ENCODE measurements around the gene TRRAP.
"Not testable (repeated sequence)": the region's sequence is repeated elsewhere in the genome, so short reads cannot be mapped to it uniquely, and the experiment has no call there.

TRRAP gene

DNA sequence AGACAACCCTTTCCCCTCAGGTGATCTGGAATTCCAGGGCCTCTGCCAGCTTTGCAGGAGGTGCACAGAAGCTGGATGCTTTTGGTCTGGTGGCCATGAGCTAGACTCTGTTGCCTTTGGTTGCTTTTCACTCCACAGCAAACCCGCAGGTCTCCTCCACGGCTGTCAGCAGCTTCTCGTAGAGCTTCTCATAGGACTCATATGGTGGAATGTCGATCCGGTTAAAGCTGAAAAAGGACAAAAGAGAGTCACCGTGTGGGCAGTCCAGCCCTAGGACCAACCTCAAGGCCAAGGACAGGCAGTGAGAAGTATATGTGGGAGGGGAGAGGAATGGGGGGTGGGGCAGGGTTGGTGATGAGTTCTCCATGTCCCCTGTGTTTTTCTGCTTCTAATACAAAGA, 152.1 kb downstream of the TRRAP start:
- no peak for DNase-seq (ENCODE audit: low spot score)

DNA sequence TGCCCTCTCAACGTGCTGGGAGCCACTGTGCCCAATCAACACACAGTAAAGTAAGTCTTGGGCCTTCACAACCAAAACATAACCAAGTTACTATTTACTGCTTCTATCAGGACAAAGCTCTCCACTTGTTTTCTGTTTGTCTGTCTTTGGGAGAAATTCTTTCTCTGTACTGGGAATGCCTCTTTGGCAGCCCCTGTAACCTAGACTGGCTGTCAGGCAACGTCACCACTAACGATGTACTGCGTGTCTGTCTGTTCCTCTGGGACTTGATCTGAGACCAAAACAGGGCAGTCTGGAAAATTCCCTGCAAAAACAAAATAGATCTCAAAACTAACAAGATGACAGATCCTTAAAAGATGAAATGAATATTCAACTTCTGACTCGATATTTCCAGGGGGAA, 152.6 kb downstream of the TRRAP start:
- DNase-seq (ENCODE audit: low spot score), result no peak

DNA sequence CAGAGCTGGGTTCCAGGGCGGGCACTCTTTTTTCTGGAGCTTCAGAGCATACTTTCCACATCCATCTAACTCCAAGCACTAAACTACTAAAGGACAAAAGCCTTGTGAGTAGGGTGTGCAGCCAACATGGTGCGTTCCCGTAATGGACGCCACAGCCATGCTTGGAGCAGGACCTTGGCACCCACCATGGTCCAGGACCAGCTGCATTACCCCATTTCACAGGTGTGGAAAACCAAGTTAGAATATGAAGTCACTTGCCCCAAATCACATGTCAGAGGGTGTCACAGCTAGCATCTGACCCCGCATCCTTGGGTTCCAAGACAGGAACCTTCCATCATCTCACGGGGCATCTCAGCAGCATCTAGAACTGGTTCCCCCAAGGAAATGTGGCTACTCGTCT, 153.2 kb downstream of the TRRAP start:
- DNase-seq (ENCODE audit: low spot score), result no peak

DNA sequence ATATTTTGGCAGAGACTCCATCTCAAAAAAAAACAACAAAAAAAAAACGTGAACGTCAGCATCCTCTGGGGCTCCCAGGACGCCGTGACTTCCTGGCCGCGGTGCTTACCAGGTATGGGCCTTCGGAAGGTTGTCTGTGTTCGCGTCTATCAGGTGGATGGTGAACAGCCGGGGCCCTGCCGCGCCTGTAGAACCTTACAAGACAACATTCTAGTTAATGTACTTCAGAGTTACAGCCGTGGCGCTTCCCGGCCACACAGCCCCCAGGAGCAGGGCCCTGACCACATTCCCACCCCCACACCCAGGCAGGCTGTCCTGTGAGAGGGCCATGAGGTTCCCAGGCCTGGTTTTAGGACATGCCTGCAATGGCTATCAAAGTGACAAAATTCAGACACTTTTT, 154.6 kb downstream of the TRRAP start:
- no peak for DNase-seq (ENCODE audit: low spot score)

DNA sequence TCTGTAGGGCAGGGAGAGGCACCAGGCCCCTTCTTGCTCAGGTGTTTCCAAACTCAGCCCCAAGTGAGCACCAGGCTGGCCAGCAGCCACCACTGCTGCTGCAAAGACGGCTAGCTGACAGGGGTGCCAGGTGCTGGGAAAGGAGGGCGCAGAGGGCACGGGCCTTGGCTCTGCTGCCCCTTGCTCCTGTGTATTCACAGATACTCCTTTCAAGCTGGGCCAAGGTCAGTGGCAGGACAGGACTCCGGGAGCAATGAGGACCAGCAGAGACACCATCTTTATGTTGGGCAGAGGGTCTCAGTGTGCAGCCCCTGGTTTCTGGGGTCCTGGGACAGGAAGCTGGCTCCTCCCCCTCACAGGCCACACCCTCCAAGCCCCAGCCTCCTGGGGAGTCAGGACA, 155.4 kb downstream of the TRRAP start:
- no peak for DNase-seq (ENCODE audit: low spot score)

DNA sequence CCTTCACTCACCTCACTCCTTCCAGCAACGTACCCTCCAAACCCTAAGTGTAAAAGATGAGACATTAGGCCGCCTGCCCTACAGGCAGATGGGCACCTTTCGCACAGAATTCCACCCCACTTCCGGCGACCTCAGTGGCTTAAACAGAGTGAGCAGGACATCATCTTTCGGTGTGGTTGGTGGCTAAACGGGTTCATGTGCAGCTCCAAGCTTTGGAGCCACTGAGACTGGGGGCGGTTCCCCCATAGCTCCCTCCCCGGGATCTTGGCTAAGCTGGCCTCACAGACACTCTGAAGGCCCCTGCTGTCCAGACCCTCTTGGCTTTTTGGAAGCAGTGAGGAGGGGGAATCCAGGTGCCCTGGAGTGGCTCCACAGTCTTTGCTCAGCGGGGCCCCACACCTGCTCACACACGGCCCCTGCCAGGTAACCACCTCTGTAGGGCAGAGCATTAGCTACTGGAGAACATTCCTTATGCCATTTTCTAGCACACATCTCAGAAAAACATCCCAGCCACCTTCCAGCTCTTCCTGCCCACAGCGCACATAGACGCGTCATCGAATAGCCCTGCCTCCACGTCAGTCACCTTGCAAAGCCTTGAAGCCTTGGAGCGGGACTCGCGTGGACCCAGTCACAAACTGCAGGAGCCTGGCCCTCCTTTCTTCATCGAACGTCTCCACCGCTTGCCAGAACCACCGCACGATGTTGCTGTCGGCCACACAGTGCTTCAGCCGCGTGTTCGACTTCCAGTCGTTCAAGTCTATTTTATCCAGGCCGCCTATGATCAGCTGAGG, 156.8 kb downstream of the TRRAP start:
- DNase-seq (ENCODE audit: low spot score), result no peak

DNA sequence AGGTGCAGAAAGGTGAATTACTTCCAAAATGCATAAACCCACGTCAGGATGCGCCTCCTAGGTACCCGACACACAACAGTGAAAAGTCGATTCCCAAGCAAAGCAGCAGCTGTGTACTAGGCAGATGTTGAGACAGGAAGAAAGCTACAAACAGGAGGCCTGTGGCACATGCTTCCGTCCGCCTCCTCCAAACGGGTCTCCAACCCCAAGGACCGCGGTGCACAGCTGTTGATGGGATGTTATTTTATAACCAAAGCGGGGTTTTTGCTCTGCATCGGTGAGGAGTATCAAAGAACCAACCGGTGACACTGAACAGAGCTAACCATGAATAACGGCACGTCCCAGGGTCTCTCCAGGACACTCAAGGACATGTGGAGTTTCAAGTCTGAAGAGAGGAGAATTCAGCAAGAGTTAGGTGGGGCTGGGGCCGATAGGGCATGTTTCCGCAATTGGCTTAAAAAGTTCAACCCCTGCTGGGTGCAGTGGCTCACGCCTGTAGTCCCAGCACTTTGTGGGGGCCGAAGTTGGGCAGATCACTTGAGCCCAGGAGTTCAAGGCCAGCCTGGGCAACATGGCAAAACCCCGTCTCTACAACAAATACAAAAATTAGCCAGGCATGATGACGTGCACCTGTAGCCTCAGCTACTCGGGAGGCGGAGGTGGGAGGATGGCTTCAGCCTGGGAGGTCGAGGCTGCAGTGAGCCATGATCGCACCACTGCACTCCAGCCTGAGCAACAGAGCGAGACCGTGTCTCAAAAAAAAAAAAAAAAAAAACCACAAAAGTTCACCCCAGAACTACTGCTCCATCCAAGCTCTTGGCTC, 157.6 kb downstream of the TRRAP start:
- DNase-seq (ENCODE audit: low spot score), result no peak

DNA sequence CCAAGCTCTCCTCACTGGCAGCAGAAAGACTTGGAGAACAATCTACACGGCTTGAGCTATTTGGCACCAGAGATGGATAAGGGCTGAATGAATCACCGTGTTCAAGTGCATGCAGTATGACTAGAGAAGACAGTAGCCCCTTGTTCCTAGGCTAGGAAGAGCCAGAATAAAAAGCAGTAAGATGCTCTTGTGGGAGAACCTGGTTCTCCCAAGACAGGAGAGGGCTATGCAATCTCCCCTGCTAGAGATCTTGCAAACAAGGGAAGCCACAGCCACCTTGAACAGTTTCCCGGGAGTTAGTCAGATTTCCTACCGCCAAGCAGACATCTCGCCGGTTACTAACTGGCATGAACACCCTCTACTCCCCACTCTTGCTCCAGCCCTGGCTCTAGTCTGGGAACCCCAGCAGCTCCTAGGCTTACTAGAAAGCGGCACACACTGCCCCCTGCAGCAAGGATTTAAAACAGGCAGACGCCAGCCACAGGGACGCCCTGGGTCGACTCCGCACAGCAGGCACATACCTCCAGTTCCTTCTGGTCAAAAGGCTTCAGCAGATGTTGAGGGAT, 158.3 kb downstream of the TRRAP start:
- DNase-seq (ENCODE audit: low spot score), result peak; percentile 48

DNA sequence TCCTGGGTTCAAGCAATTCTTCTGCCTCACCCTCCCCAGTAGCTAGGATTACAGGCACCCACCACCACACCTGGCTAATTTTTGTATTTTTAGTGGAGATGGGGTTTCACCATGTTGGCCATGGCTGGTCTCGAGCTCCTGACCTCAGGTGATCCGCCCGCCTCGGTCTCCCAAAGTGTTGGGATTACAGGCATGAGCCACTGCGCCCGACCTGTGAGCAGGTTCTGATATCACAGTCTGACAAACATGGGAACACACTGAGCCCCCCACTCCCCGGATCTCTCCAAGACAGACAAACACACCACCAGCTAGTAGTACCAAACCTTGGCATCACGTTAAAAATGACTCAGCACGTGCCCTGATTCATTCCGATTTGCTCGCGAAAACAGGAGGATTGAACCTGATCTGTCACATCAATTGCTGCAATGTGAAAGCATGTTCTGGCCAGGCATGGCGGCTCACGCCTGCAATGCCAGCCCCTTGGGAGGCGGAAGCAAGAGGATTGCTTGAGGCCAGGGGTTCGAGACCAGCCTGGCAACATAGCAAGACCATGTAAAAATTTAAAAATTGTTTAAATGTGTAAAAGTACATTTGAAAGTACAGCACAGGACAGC, 159.1 kb downstream of the TRRAP start:
- no peak for DNase-seq (ENCODE audit: low spot score)

DNA sequence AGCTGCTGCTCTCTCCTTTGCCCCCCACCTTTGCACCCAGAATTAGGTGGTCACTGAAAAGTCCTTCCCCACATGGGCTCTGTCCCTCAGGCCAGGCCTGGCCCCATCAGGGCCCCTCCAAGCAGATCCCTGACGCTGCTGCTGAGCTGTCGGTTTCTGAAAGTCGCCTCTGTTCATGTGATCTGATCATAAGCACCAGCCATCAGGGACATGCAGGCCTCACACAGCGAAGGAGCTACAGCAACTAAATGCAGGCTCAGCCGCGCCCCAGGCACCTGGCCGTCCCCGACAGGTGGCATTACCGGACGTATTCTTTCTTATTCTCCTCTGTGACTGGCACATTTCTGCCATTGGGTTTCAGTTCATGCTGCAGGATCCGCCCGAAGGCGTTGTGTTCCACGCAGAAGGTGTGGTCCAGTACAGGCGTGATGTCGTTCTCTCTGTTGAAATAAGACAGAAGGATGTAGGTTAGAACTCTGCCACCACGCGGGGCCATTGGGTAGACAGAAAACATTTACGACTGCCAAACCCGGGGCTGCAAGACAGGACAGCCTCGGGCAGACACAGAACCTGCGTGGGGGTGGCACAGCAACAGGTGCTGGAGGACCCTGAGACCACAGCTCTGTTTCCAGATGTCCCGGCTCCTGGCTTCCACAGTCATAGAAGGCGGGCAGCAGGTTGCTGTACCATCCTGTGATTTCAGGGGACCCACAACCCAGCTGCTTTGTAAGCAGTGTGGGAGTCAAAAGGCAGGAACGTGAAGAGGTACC, 159.9 kb downstream of the TRRAP start:
- no peak for DNase-seq (ENCODE audit: low spot score)

DNA sequence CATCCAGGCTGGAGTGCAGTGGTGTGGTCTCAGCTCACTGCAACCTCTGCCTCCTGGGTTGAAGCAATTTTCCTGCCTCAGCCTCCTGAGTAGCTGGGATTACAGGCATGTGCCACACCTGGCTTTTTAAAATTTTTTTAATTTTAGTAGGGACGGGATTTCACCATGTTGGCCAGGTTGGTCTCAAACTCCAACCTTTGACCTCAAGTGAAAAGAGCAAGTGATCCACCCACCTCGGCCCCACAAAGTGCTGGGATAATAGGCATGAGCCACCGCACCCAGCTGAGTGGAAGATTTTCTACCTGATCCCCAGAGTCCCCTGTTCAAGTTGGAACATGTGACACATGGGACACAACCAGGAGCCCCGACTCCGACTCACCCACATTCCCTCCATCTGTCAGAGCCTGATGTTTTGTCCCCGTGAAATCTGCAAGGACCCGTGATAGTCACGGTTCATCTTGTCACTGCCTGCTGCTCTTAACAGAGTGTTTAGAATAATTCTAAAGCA, 161.1 kb downstream of the TRRAP start:
- DNase-seq (ENCODE audit: low spot score), result no peak

DNA sequence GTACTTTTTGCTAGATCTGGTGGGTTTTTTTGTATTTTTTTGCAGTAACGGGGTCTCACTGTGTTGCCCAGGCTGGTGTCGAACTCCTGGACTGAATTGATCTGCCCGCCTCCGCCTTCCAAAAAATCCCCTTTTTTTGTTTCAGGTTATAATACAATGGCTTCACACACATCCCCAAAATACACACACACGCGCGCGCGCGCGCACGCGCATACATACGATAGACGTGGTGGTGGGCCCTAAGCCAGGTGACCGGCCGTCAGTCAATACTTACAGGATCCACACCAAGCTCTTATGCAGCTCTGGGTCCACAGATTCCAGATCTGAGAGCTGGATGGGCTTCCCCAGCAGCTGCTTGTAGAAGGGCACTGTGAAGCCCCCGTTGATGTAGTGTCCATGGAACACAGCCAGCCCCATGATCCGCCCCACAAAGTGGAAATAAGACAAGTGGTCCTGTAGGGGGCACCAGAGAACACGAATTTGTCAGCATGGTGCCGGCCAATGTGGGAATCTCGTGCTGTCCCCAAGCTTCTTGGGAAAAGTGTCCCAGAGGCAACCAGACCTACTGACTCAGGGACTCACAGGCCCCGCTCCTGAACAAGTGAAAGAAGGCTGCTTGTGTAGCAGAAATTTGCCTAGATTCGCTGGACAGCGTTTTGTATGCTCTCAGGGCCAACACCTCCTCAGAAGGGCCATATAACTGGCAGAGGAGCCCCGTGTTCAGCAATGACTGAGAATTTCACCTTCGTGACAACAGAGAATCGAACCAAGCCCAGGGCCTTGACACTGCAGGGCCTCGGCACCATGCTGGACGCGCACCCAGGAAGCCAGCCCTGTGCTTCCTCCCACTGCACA, 162.0 kb downstream of the TRRAP start:
- peak; percentile 90 for DNase-seq (ENCODE audit: low spot score)

DNA sequence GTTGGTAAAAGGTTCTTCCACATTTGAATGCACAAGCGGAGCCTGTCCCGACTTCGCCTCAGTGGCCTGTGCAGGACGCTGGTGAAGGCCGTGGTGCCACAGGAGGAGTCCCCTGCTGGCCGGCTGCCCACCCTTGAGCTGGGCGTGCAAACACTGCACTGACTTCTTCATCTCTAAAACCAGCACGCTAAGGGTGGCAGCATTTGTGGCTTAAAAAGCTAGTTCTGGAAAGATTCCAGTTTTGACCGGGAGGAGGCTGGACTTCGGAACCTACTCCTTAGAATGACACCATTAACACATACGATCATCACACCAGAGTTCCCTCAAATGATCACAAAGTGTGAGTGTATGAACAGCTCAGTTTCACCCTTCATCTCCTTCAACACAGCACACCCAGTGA, 163.2 kb downstream of the TRRAP start:
- DNase-seq (ENCODE audit: low spot score), result no peak

DNA sequence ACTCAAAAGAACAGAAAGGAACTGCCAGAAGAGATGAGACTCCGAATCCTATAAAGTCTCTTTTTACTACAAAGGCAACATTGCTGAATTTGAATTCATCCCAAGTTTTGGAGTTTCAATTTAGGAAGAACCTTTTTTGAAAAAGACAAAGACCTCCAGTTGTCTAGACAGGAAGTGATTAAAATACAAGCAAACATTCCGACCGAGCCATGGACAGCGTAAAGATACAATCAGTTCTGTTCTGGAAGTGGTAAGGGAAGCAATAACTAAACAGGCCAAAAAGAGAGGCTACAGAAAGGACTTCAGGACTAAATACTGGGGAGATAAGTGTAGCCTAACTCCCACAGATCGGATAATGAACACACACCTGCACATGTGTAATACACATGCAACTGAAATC, 164.6 kb downstream of the TRRAP start:
- no peak for DNase-seq (ENCODE audit: low spot score)

DNA sequence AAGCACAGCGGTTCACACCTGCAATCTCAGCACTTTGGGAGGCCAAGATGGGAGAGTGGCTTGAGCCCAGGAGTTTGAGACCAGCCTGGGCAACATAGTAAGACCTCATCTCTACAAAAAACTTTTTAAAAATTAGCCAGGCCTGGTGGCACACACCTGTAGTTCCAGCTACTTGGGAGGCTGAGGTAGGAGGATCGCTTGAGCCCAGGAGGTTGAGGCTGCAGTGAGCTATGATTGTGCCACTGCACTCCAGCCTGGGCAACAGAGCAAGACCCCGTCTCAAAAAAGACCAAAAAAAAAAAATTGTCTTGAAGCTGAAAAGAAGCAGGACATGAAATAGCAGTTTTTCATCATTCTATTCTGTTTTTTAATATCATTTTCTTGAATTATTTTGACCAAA, 166.5 kb downstream of the TRRAP start:
- DNase-seq (ENCODE audit: low spot score), result not testable (repeated sequence)

DNA sequence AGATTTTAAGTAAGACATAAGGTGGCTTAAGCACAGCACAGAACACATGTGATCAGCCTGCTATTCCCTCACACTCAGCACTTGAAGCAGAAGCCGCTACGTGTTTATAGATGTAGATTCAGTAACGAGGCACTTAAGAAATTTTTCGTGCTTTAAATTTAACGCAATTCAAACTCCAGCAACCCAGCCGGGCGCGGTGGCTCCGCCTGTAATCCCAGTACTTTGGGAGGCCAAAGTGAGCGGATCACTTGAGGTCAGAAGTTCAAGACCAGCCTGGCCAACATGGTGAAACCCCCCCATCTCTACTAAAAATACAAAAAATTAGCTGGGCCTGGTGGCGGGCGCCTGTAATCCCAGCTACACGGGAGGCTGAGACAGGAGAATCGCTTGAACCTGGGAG, 167.9 kb downstream of the TRRAP start:
- not testable (repeated sequence) for DNase-seq (ENCODE audit: low spot score)

DNA sequence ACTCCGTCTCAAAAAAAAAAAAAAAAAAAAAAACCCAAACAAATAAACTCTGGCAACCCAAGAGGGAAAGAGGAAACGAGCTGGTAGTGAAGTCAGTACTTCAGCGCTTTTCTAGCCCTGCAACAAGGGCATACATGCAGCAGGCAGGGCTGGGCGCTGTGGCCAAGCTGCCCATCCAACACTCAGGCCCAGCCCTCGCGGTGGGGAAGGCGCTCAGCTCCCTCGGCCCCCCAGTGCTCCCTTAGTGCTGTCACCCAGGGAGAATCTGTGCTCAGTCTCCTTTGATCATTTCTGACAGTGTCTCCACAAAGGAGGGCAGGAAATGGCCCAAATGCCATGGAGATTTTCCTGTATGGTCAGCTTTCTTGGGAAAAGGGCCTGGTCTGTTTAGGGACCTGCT, 168.4 kb downstream of the TRRAP start:
- no peak for DNase-seq (ENCODE audit: low spot score)

DNA sequence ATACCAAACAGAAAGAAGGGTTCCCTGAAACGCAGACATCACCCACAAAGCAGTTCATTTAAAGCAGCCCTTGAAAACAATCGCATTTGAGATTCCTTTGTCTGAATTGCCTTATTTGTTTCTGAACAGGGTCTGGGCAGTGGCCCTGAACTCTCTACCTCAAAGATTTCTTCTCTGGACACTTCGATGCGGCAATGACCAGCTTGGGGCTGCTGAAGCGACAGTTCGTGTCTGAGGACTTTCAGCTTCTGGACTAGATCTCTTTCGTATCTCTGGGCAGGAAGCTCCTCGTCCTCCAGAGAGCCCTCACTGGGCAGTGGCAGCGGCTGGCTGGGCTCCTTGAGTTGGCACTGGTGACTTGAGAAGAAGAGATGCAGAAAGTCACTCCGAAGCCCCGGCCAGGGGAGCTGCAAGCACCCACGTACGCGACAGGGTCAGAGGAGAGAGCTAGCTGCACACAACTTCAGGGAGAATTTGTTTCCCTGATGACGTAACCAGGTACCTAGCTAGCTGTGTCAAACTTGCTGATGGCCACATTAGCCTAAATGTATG, 169.3 kb downstream of the TRRAP start:
- no peak for DNase-seq (ENCODE audit: low spot score)

DNA sequence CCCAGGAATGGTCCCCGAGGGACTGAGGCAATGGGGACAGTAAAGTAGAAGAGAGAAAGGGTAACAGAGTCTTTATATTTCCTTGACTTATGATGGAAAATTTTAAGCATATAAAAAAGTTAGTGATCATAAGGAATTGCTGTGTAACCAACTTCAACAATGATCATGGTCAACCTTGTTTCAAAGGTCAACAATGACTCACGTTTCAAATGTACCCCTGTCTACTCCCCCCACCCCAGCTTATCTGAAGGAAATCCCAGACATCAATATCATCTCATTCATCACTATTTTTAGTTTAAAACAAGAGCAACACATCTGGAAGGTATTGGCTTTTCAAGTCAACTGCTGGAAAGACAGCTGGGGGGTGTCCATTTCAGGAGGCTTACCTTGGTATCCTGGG, 172.6 kb downstream of the TRRAP start:
- no peak for DNase-seq (ENCODE audit: low spot score)

DNA sequence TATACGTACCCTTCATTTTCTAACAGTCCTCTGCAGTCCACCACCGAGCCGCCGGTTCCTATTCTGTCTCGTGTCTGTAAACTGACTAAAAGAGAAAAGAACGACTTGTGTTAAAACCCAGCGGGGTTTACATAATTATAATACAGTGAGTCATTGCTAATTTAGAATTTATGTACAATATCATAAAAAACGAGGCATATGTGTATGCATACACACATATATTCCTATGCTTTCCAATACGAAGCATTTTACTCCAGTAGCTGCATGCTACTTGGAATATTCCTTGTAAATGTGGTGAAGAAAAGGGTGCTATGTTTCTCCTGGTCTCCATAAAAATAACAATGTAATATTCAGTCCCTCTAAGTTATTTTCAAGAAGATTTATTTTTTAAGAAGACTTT, 176.4 kb downstream of the TRRAP start:
- no peak for DNase-seq (ENCODE audit: low spot score)
